ENCODE data around the gene NDRG4. TPM values are rescaled to one million over a fixed set of nuclear protein-coding genes. Genes with fewer than 3 reads are reported as not detected.
A peak's percentile ranks its signal among the peaks of the same experiment; 100 is the strongest.

Gene NDRG4
- total RNA-seq, 2 donors from 2014 or later, result 2.2 to 11.0 TPM

DNA sequence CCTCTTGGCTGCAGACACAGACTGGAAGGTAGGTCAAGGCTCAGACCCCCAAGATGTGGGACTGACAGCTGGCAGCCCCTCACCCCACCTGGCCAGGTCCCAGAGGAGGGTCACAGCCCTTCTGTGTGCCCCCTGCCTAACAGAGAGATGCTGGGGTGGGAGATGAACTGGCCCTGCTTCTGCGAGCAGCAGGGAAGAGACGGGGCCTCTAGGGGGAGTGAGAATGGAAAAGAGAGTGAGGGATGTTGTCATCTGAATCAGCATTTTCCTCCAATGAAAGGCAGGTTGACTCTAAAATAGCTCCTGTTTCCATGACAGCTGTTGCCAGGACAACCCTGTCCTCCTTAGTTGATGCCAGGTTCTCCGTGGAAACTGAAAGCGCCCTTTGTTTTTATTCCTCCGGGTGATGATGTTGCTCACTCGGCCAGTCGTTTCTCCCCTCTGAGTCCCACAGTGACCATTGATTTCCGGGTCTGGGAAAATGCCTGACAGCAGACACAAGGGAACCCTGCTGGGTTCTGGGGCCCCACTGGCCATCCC is 4.9 kb upstream of the NDRG4 start:
- DNase-seq (ENCODE audit: low spot score) (peak; percentile 47), ATAC-seq (ENCODE audit: insufficient number of reproducible peaks, low FRiP score, low read depth) (peak; percentile 90)
- TF ChIP-seq, protein P1, sequence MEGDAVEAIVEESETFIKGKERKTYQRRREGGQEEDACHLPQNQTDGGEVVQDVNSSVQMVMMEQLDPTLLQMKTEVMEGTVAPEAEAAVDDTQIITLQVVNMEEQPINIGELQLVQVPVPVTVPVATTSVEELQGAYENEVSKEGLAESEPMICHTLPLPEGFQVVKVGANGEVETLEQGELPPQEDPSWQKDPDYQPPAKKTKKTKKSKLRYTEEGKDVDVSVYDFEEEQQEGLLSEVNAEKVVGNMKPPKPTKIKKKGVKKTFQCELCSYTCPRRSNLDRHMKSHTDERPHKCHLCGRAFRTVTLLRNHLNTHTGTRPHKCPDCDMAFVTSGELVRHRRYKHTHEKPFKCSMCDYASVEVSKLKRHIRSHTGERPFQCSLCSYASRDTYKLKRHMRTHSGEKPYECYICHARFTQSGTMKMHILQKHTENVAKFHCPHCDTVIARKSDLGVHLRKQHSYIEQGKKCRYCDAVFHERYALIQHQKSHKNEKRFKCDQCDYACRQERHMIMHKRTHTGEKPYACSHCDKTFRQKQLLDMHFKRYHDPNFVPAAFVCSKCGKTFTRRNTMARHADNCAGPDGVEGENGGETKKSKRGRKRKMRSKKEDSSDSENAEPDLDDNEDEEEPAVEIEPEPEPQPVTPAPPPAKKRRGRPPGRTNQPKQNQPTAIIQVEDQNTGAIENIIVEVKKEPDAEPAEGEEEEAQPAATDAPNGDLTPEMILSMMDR (IDR thresholded peaks at IDR 0.05), result peak; percentile 44
- Histone ChIP-seq H3K36me3 (no peaks in the 10 kb centered on the region), H3K27ac (peak overlapping the region in 1 of 2 donors; percentile 44), H3K9me3 (no peaks in the 10 kb centered on the region), H3K4me1 (ENCODE audit: control insufficient read depth in 1 of 2, low read depth in 2 of 2) (peaks cover 0 to 4% of the 10 kb centered on the region in 2 donors), H3K4me3 (peak overlapping the region; percentile 41), H3K27me3 (replicated peaks; ENCODE audit: insufficient read depth) (no peaks in the 10 kb centered on the region)

DNA sequence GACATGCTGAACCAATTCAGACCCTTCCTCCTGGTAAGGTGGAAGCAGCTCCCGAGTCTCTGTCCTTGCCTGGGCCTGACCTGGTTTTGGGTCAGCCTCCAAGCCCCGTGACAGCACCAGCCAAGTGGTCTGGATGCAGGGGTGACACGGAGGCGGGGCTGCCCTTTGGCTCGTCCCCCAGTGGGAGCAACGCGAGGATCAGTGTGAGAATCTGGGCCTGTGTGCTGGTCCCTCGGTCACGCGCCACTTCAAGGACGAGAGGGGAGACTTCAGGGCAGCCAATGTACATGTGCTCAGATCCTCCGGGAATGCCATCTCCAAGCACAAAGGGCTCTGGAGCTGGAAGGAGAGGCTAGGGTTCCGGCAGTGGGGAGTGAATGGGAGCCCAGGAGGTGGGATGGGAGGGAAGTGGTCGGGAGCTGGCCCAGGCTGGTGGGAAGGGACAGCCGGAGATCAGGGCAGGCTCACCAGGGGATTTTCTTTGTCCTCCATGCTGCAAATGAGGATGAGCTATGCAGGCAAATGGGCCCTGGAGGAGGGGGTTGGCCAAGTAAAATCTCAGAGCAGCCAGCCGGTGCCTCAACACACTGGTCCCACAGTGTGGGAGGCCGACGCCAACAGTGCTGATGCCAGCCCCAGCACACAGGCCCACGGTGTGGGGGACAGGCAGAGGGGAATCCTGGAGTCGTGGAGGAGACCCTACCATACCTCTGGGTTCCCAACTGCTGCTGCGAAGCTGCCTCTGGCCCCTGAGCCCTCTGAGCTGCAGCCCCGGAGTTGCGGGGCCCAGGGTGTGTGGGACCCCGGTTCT is 4.2 kb upstream of the NDRG4 start:
- no peaks in the 10 kb centered on the region for H3K9me3 ChIP-seq
- DNase-seq (ENCODE audit: low spot score), result no peak
- H3K36me3 ChIP-seq, result no peaks in the 10 kb centered on the region
- no peak for ATAC-seq (ENCODE audit: insufficient number of reproducible peaks, low FRiP score, low read depth)
- peak overlapping the region; percentile 41 for H3K4me3 ChIP-seq
- peak overlapping the region in 1 of 2 donors; percentile 44 for H3K27ac ChIP-seq
- peaks cover 0 to 9% of the 10 kb centered on the region in 2 donors for H3K4me1 ChIP-seq (ENCODE audit: control insufficient read depth in 1 of 2, low read depth in 2 of 2)
- no peaks in the 10 kb centered on the region for H3K27me3 ChIP-seq (replicated peaks; ENCODE audit: insufficient read depth)
- TF ChIP-seq, protein P1 (IDR thresholded peaks at IDR 0.05), result no peak

DNA sequence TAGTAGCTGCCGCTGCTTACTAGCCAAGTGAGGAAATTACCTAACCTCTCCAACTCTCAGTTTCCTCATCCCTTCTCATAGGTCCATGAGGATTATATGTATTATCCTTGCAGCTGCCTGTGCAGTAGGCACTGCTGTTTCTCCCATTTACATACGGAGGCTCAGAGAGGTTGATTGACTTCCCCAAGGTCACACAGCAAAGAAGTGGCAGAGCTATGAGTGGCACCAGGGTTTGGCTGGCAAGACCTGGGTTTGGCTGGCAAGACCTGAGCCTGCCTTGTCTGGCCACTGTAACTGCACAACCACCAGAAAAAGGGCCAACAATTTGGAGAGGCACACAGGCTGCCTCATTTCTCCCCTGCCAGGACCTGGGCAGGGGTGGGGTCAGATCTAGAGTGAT is 2.5 kb upstream of the NDRG4 start:
- no peaks in the 10 kb centered on the region for H3K9me3 ChIP-seq
- DNase-seq (ENCODE audit: low spot score), result no peak
- H3K27ac ChIP-seq, result no peak overlapping the region
- ATAC-seq (ENCODE audit: insufficient number of reproducible peaks, low FRiP score, low read depth), result no peak
- no peaks in the 10 kb centered on the region for H3K36me3 ChIP-seq
- H3K4me1 ChIP-seq (ENCODE audit: control insufficient read depth in 1 of 2, low read depth in 2 of 2), result peaks cover 3 to 20% of the 10 kb centered on the region in 2 donors
- TF ChIP-seq, protein P1 (IDR thresholded peaks at IDR 0.05), result no peak
- no peak overlapping the region for H3K4me3 ChIP-seq
- H3K27me3 ChIP-seq (replicated peaks; ENCODE audit: insufficient read depth), result no peaks in the 10 kb centered on the region

DNA sequence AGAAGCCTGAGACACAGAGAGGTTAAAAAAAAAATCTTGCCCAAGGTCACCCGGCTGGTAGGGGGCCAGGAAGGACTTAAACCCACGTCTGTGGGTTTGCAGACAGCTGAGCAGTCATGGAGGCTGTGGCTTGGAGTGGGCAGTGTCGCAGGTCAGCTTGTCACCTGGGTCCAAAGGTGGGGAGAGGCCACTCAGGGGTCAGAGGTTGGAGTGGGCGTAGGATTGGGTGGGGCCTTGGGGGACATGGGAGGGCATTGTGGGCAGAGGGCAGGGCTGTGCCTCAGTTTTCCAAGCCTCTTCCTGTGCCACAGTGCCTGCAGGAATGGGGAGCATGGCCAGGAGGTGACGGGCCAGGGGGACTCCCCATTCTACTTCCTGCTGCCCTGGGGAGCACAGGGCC is 2.0 kb upstream of the NDRG4 start:
- Histone ChIP-seq H3K27me3 (replicated peaks; ENCODE audit: insufficient read depth) (no peaks in the 10 kb centered on the region), H3K4me1 (ENCODE audit: control insufficient read depth in 1 of 2, low read depth in 2 of 2) (peaks cover 3 to 20% of the 10 kb centered on the region in 2 donors), H3K4me3 (no peak overlapping the region), H3K36me3 (no peaks in the 10 kb centered on the region), H3K9me3 (no peaks in the 10 kb centered on the region), H3K27ac (no peak overlapping the region)
- no peak for ATAC-seq (ENCODE audit: insufficient number of reproducible peaks, low FRiP score, low read depth)
- TF ChIP-seq, protein P1 (IDR thresholded peaks at IDR 0.05), result no peak
- DNase-seq (ENCODE audit: low spot score), result no peak

DNA sequence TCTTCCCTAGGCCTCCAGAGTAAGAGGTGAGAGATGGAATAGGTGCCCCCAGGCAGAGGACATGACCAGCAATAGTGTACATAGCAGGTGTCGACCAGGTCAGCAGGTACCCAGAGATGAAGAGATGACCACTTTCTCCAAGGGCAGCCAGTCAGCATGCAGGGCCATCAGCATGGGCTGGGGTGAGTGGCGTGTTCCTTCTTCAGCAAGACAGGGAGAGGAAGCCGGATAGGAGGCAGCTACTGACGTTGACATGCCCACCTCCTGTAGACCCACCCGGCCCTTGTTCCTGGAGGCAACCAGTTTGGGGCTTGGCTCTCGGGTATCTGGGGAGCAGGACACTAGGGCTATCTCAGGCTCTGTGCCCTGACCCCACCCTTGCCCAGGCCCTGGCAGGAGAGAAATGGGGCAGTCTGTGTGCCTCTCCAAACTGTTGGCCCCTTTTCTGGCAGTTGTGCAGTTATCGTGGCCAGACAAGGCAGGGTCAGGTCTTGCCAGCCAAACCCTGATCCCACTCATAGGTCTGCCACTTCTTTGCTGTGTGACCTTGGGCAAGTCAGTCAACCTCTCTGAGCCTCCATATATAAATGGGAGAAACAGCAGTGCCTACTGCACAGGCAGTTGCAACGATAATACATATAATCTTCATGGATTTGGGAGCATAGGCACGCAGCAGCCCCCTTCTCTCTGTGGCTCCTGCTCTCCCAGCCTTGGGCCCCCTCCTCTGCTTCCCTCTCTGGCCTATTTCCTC is 1.4 kb upstream of the NDRG4 start:
- TF ChIP-seq, protein P1 (IDR thresholded peaks at IDR 0.05), result no peak
- H3K4me1 ChIP-seq (ENCODE audit: control insufficient read depth in 1 of 2, low read depth in 2 of 2), result peaks cover 3 to 20% of the 10 kb centered on the region in 2 donors
- no peaks in the 10 kb centered on the region for H3K36me3 ChIP-seq
- H3K27ac ChIP-seq, result no peak overlapping the region
- H3K4me3 ChIP-seq, result no peak overlapping the region
- DNase-seq (ENCODE audit: low spot score), result no peak
- no peak for ATAC-seq (ENCODE audit: insufficient number of reproducible peaks, low FRiP score, low read depth)
- H3K27me3 ChIP-seq (replicated peaks; ENCODE audit: insufficient read depth), result no peaks in the 10 kb centered on the region
- H3K9me3 ChIP-seq, result no peaks in the 10 kb centered on the region

Measured in thoracic aorta (tissue), 2 donors.